ENCODE results near the gene ANKRD29. TPM values are rescaled to one million over a fixed set of nuclear protein-coding genes. Genes with fewer than 3 reads are reported as not detected.
"Not testable (repeated sequence)": the region's sequence is repeated elsewhere in the genome, so short reads cannot be mapped to it uniquely, and the experiment has no call there.

ANKRD29 gene
- total RNA-seq, 6 experiments from 2014 or later = 0.13 to 0.50 (median 0.22) TPM

GRCh38 chr18:23578067-23578701 is 84.5 kb downstream of the ANKRD29 start:
- Mint-ChIP-seq H3K27ac (no peak overlapping the region; the same call in 1 of the 2 replicates), H3K4me1 (ENCODE audit: low read depth) (peaks cover 66% of the 10 kb centered on the region), H3K36me3 (ENCODE audit: low read depth) (peaks cover 32% of the 10 kb centered on the region)

GRCh38 chr18:23577521-23577920 is 85.2 kb downstream of the ANKRD29 start:
- Mint-ChIP-seq H3K4me1 (ENCODE audit: low read depth) (peaks cover 65% of the 10 kb centered on the region), H3K36me3 (ENCODE audit: low read depth) (peaks cover 32% of the 10 kb centered on the region)
- H3K27ac Mint-ChIP-seq; H3K4me3 Mint-ChIP-seq; H3K9me3 Mint-ChIP-seq; DNase-seq; H3K27me3 Mint-ChIP-seq (ENCODE audit: insufficient read depth): not testable (repeated sequence)

More at GRCh38 chr18:23578067-23578701, 84.5 kb downstream of the ANKRD29 start:
- no peak for TF ChIP-seq CTCF (IDR thresholded peaks at IDR 0.05)
- no peak for DNase-seq
- no peak overlapping the region for H3K4me3 Mint-ChIP-seq
- H3K9me3 Mint-ChIP-seq = no peaks in the 10 kb centered on the region; the same call in 1 of the 2 replicates
- H3K27me3 Mint-ChIP-seq (ENCODE audit: insufficient read depth) = no peaks in the 10 kb centered on the region

GRCh38 chr18:23575309-23575651 is 87.4 kb downstream of the ANKRD29 start:
- no peak for DNase-seq
- H3K9me3 Mint-ChIP-seq = no peaks in the 10 kb centered on the region; the same call in 1 of the 2 replicates
- TF ChIP-seq CTCF (IDR thresholded peaks at IDR 0.05) = no peak
- no peak overlapping the region for H3K27ac Mint-ChIP-seq
- peaks cover 43% of the 10 kb centered on the region for H3K4me1 Mint-ChIP-seq (ENCODE audit: low read depth)
- H3K4me3 Mint-ChIP-seq = no peak overlapping the region
- H3K36me3 Mint-ChIP-seq (ENCODE audit: low read depth) = peaks cover 28% of the 10 kb centered on the region
- no peaks in the 10 kb centered on the region for H3K27me3 Mint-ChIP-seq (ENCODE audit: insufficient read depth)

GRCh38 chr18:23574611-23575308 is 88.0 kb downstream of the ANKRD29 start:
- H3K9me3 Mint-ChIP-seq = no peaks in the 10 kb centered on the region; the same call in 1 of the 2 replicates
- no peak overlapping the region for H3K4me3 Mint-ChIP-seq
- no peaks in the 10 kb centered on the region for H3K27me3 Mint-ChIP-seq (ENCODE audit: insufficient read depth)
- DNase-seq = no peak
- peaks cover 38% of the 10 kb centered on the region for H3K4me1 Mint-ChIP-seq (ENCODE audit: low read depth)
- no peak for TF ChIP-seq CTCF (IDR thresholded peaks at IDR 0.05)
- H3K36me3 Mint-ChIP-seq (ENCODE audit: low read depth) = peaks cover 33% of the 10 kb centered on the region
- peak overlapping the region; percentile 57 for H3K27ac Mint-ChIP-seq

- Mint-ChIP-seq H3K27ac (peak overlapping the region; percentile 57), H3K36me3 (ENCODE audit: low read depth) (peaks cover 38% of the 10 kb centered on the region), H3K4me1 (ENCODE audit: low read depth) (peaks cover 29% of the 10 kb centered on the region), H3K27me3 (ENCODE audit: insufficient read depth) (no peaks in the 10 kb centered on the region), H3K4me3 (peak overlapping the region; percentile 3; the same call in 1 of the 2 replicates), H3K9me3 (no peaks in the 10 kb centered on the region; the same call in 1 of the 2 replicates)
- DNase-seq = peak; percentile 55
- TF ChIP-seq CTCF (IDR thresholded peaks at IDR 0.05) = no peak
Measured at GRCh38 chr18:23573626-23574431, 88.9 kb downstream of the ANKRD29 start.

Measured in HFFc6 (cell line).